ENCODE data around the gene CAPZB. TPM values are rescaled to one million over a fixed set of nuclear protein-coding genes. Genes with fewer than 3 reads are reported as not detected.

The CAPZB gene
- total and polyA plus RNA-seq, 10 donors, result 139 to 386 (median 277) TPM

GRCh38 chr1:19360432-19360831 is 124.9 kb downstream of the CAPZB start:
- H3K27me3 ChIP-seq (replicated peaks in 1 of 7), result no peaks in the 10 kb centered on the region
- H3K36me3 ChIP-seq, result peaks cover 5 to 83% (median 31%) of the 10 kb centered on the region in 6 donors
- no peak overlapping the region for H3K4me3 ChIP-seq
- 70 to 80% (median 78%) methylated on average over 11 of the region's 11 CpGs for WGBS, 5 donors
- H3K9me3 ChIP-seq, result no peaks in the 10 kb centered on the region
- H3K4me1 ChIP-seq, result peaks cover 0 to 44% (median 4%) of the 10 kb centered on the region in 6 donors
- intact Hi-C loops (cut with DNase I; ENCODE audit: low total_unique reads), result no loop called here
- no peak overlapping the region for H3K27ac ChIP-seq
- DNase-seq, result no peak
- TF ChIP-seq POLR2A (IDR thresholded peaks at IDR 0.05) (no peak), POLR2AphosphoS5 (IDR thresholded peaks at IDR 0.05) (no peak), CTCF (IDR thresholded peaks at IDR 0.05 in 8 of 11, conservative IDR thresholded peaks at IDR 0.05 in 3 of 11) (no peak)

GRCh38 chr1:19360016-19360415 is 125.3 kb downstream of the CAPZB start:
- TF ChIP-seq POLR2A (IDR thresholded peaks at IDR 0.05) (no peak), CTCF (IDR thresholded peaks at IDR 0.05 in 8 of 11, conservative IDR thresholded peaks at IDR 0.05 in 3 of 11) (no peak), POLR2AphosphoS5 (IDR thresholded peaks at IDR 0.05) (no peak)
- 38 to 49% (median 43%) methylated on average over 6 of the region's 6 CpGs for WGBS, 5 donors
- H3K4me1 ChIP-seq, result peaks cover 0 to 44% (median 4%) of the 10 kb centered on the region in 6 donors

GRCh38 chr1:19359357-19359756 is 126.0 kb downstream of the CAPZB start:
- Histone ChIP-seq H3K36me3 (peaks cover 5 to 83% (median 34%) of the 10 kb centered on the region in 6 donors), H3K4me3 (no peak overlapping the region), H3K27me3 (replicated peaks in 1 of 7) (no peaks in the 10 kb centered on the region), H3K9me3 (no peaks in the 10 kb centered on the region), H3K4me1 (peaks cover 0 to 42% (median 4%) of the 10 kb centered on the region in 6 donors), H3K27ac (no peak overlapping the region)
- no peak for DNase-seq
- TF ChIP-seq POLR2A (IDR thresholded peaks at IDR 0.05) (no peak), POLR2AphosphoS5 (IDR thresholded peaks at IDR 0.05) (peak in 1 of 3 donors; percentile 50), CTCF (IDR thresholded peaks at IDR 0.05 in 8 of 11, conservative IDR thresholded peaks at IDR 0.05 in 3 of 11) (no peak)
- intact Hi-C loops (cut with DNase I; ENCODE audit: low total_unique reads), result no loop called here
- WGBS, 5 donors, result 65 to 80% (median 70%) methylated on average over 5 to 11 of the region's 11 CpGs

More at GRCh38 chr1:19360016-19360415, 125.3 kb downstream of the CAPZB start:
- Histone ChIP-seq H3K36me3 (peaks cover 5 to 83% (median 32%) of the 10 kb centered on the region in 6 donors), H3K9me3 (no peaks in the 10 kb centered on the region), H3K4me3 (no peak overlapping the region), H3K27ac (no peak overlapping the region), H3K27me3 (replicated peaks in 1 of 7) (no peaks in the 10 kb centered on the region)
- intact Hi-C loops (cut with DNase I; ENCODE audit: low total_unique reads), result no loop called here
- DNase-seq, result no peak

GRCh38 chr1:19358710-19359109 is 126.6 kb downstream of the CAPZB start:
- H3K4me1 ChIP-seq, result peaks cover 0 to 36% (median 4%) of the 10 kb centered on the region in 6 donors
- H3K9me3 ChIP-seq, result no peaks in the 10 kb centered on the region
- H3K27ac ChIP-seq, result no peak overlapping the region
- DNase-seq, result no peak
- TF ChIP-seq CTCF (IDR thresholded peaks at IDR 0.05 in 8 of 11, conservative IDR thresholded peaks at IDR 0.05 in 3 of 11), result no peak
- H3K27me3 ChIP-seq (replicated peaks in 1 of 7), result no peaks in the 10 kb centered on the region
- 90 to 93% (median 92%) methylated on average over 8 of the region's 8 CpGs for WGBS, 5 donors
- H3K36me3 ChIP-seq, result peaks cover 5 to 83% (median 41%) of the 10 kb centered on the region in 6 donors
- intact Hi-C loops (cut with DNase I; ENCODE audit: low total_unique reads), result no loop called here
- no peak overlapping the region for H3K4me3 ChIP-seq

Measured in spleen (tissue), 11 donors.